Sigmoid colon (tissue), 7 donors: Measurements from ENCODE around the gene MYPN. TPM values are rescaled to one million over a fixed set of nuclear protein-coding genes. Genes with fewer than 3 reads are reported as not detected.

Experiments
- DNase-seq: peaks from one replicate; pipeline ENCODE4 v3.0.0-alpha.2; 2019
- H3K27ac ChIP-seq, 4 donors: fragments of 200-600 bp; sonication (generic); one replicate each; pipeline ENCODE4 v1.5.1; 2016 to 2019; ENCODE audit warnings: mild to moderate bottlenecking in 1 of 4
- H3K27me3 ChIP-seq, 3 donors: fragments of 200-600 bp; sonication (generic); one replicate each; pipeline ENCODE4 v1.5.1; 2019; ENCODE audit warnings: mild to moderate bottlenecking in 1 of 3
- H3K36me3 ChIP-seq, 4 donors: fragments of 200-600 bp; sonication (generic); one replicate each; pipeline ENCODE4 v1.5.1; 2016 to 2019
- H3K4me1 ChIP-seq, 4 donors: fragments of 200-600 bp; sonication (generic); one replicate each; pipeline ENCODE4 v1.5.1; 2017 to 2019
- H3K4me3 ChIP-seq, 4 donors: fragments of 200-600 bp; sonication (generic); one replicate each; pipeline ENCODE4 v1.5.1; 2017 to 2019; ENCODE audit warnings: mild to moderate bottlenecking in 2 of 4, moderate library complexity in 1 of 4
- H3K9me3 ChIP-seq, 4 donors: fragments of 200-600 bp in 3 of 4; sonication (generic) in 3 of 4; one replicate each; pipeline versions ENCODE4 v1.5.1 to v1.6.1; 2013 to 2019
- CTCF ChIP-seq, 4 experiments: fragments of 450-650 bp in 3 of 4; fragments of 200-600 bp in 1 of 4; IDR thresholded peaks; one replicate each; pipeline ENCODE4 v1.5.1; 2016 to 2019; ENCODE audit warnings: antibody characterized with exemption in 4 of 4, mild to moderate bottlenecking in 3 of 4, moderate library complexity in 2 of 4
- EP300 ChIP-seq, 4 donors: sonication (generic); formaldehyde crosslinking; IDR thresholded peaks; one replicate each; pipeline ENCODE4 v1.6.1; 2017; ENCODE audit warnings: antibody characterized with exemption in 4 of 4
- POLR2A ChIP-seq, 2 donors: fragments of 450-650 bp; IDR thresholded peaks; one replicate each; pipeline ENCODE4 v1.6.1; 2016; ENCODE audit warnings: antibody characterized with exemption in 2 of 2, mild to moderate bottlenecking in 2 of 2, moderate library complexity in 2 of 2
- POLR2AphosphoS5 ChIP-seq, 4 donors: sonication (generic); formaldehyde crosslinking; IDR thresholded peaks; one replicate each; pipeline ENCODE4 v1.6.1; 2017; ENCODE audit warnings: antibody characterized with exemption in 4 of 4
- WGBS, 2 donors: extraction: QIAGEN DNeasy Blood & Tissue Kit; methylation state at CpG; one replicate each; pipeline ENCODE4 v1.1.7; 2013; 5-methylcytosine and 5-hydroxymethylcytosine counted together
- intact Hi-C: fragments of 100-400 bp; cut with DNase I; formaldehyde crosslinking; loops from one replicate; pipeline ENCODE4 v1.15.1; 2023
- polyA plus RNA-seq, 3 donors: library from polyadenylated mRNA; stranded (reverse); fragments of 200-250 nt; gene quantifications; one replicate each; pipeline ENCODE4 v1.2.3, GENCODE V29; 2013
- total RNA-seq, 4 donors: library from RNA; depleted of rRNA; stranded (reverse); fragments of >200 nt; gene quantifications; one replicate each; pipeline ENCODE4 v1.1.0, GENCODE V29; 2016
- donor health status: healthy with polysubstance abuse.
- donor health status: Bipolar disorder and iron deficiency.
- donor health status: healthy.

MYPN gene
- total and polyA plus RNA-seq, 7 donors, result 0.23 to 1.6 (median 0.60) TPM; not detected in 4

- intact Hi-C loops, result loop anchor here (2.0 to 5.0 kb wide), 2 partner anchors 90 to 119 kb away; partner anchors contain the start of genes HNRNPH3 and PBLD
- Histone ChIP-seq H3K27ac (no peak overlapping the region), H3K9me3 (no peaks in the 10 kb centered on the region), H3K4me3 (no peak overlapping the region), H3K36me3 (no peaks in the 10 kb centered on the region), H3K27me3 (no peaks in the 10 kb centered on the region), H3K4me1 (no peaks in the 10 kb centered on the region)
- no peak for DNase-seq
- WGBS, 2 donors, result 53 to 57% methylated on average over 8 of the region's 8 CpGs
- TF ChIP-seq CTCF (IDR thresholded peaks at IDR 0.05), result peak in 3 of 4 experiments; percentile 32 to 51 (median 42)
- no peak for TF ChIP-seq POLR2AphosphoS5 (IDR thresholded peaks at IDR 0.05)
These were observed 103.5 kb downstream of the MYPN start for GRCh38 chr10:68212721-68213352.

- no peaks in the 10 kb centered on the region for H3K9me3 ChIP-seq
- no peaks in the 10 kb centered on the region for H3K36me3 ChIP-seq
- TF ChIP-seq CTCF (IDR thresholded peaks at IDR 0.05), result no peak
- no peak for TF ChIP-seq POLR2A (IDR thresholded peaks at IDR 0.05)
- TF ChIP-seq EP300 (IDR thresholded peaks at IDR 0.05), result no peak
- no peak for TF ChIP-seq POLR2AphosphoS5 (IDR thresholded peaks at IDR 0.05)
- H3K4me3 ChIP-seq, result no peak overlapping the region
- H3K27me3 ChIP-seq, result no peaks in the 10 kb centered on the region
- no peaks in the 10 kb centered on the region for H3K4me1 ChIP-seq
- 17 to 54% methylated on average over 4 of the region's 4 CpGs for WGBS, 2 donors
- intact Hi-C loops, result no loop called here
- no peak overlapping the region for H3K27ac ChIP-seq
- no peak for DNase-seq
These were observed 109.5 kb downstream of the MYPN start for GRCh38 chr10:68218786-68219185.

- no peaks in the 10 kb centered on the region for H3K9me3 ChIP-seq
- no peaks in the 10 kb centered on the region for H3K36me3 ChIP-seq
- H3K4me1 ChIP-seq, result no peaks in the 10 kb centered on the region
- TF ChIP-seq POLR2AphosphoS5 (IDR thresholded peaks at IDR 0.05) (no peak), EP300 (IDR thresholded peaks at IDR 0.05) (no peak), POLR2A (IDR thresholded peaks at IDR 0.05) (no peak), CTCF (IDR thresholded peaks at IDR 0.05) (no peak)
- H3K27ac ChIP-seq, result no peak overlapping the region
- no peak for DNase-seq
- no peak overlapping the region for H3K4me3 ChIP-seq
- intact Hi-C loops, result no loop called here
- H3K27me3 ChIP-seq, result no peaks in the 10 kb centered on the region
These were observed 111.9 kb downstream of the MYPN start for GRCh38 chr10:68221196-68221595.

- H3K4me3 ChIP-seq, result no peak overlapping the region
- no peak for DNase-seq
- no peaks in the 10 kb centered on the region for H3K36me3 ChIP-seq
- 74 to 82% methylated on average over 2 of the region's 2 CpGs for WGBS, 2 donors
- no peaks in the 10 kb centered on the region for H3K27me3 ChIP-seq
- no peak for TF ChIP-seq POLR2AphosphoS5 (IDR thresholded peaks at IDR 0.05)
- no peak for TF ChIP-seq POLR2A (IDR thresholded peaks at IDR 0.05)
- TF ChIP-seq CTCF (IDR thresholded peaks at IDR 0.05), result no peak
- no peak for TF ChIP-seq EP300 (IDR thresholded peaks at IDR 0.05)
- intact Hi-C loops, result no loop called here
- H3K27ac ChIP-seq, result no peak overlapping the region
- H3K4me1 ChIP-seq, result no peaks in the 10 kb centered on the region
- H3K9me3 ChIP-seq, result no peaks in the 10 kb centered on the region
These were observed 113.1 kb downstream of the MYPN start for GRCh38 chr10:68222391-68222790.
